Activated naive CD4-positive, alpha-beta T cell treated with anti-CD3 and anti-CD28 coated beads, Interleukin-2, amount 50 U/mL, for 24 hours (primary cell): Measurements from ENCODE around the gene GALNT14.
"Not testable (repeated sequence)": the region's sequence is repeated elsewhere in the genome, so short reads cannot be mapped to it uniquely, and the experiment has no call there.

Experiments used
- H3K27ac Mint-ChIP-seq: one replicate; pipeline ENCODE4 v1.8.0; 2021; ENCODE audit warnings: mild to moderate bottlenecking, mixed read lengths
- H3K27me3 Mint-ChIP-seq: one replicate; pipeline ENCODE4 v1.8.0; 2021; ENCODE audit warnings: mixed read lengths
- H3K36me3 Mint-ChIP-seq: one replicate; pipeline ENCODE4 v1.8.0; 2021; ENCODE audit warnings: mixed read lengths
- H3K4me1 Mint-ChIP-seq: one replicate; pipeline ENCODE4 v1.8.0; 2021; ENCODE audit warnings: mixed read lengths
- H3K4me3 Mint-ChIP-seq: one replicate; pipeline ENCODE4 v1.8.0; 2021; ENCODE audit warnings: mild to moderate bottlenecking, mixed read lengths
- H3K9me3 Mint-ChIP-seq: one replicate; pipeline ENCODE4 v1.8.0; 2021; ENCODE audit warnings: mixed read lengths

The GALNT14 gene

GRCh38 chr2:30926606-30927005 is 211.6 kb downstream of the GALNT14 start:
- H3K4me1 Mint-ChIP-seq: no peaks in the 10 kb centered on the region
- no peaks in the 10 kb centered on the region for H3K9me3 Mint-ChIP-seq
- H3K36me3 Mint-ChIP-seq: no peaks in the 10 kb centered on the region
- peaks cover 1% of the 10 kb centered on the region for H3K27me3 Mint-ChIP-seq
- no peak overlapping the region for H3K27ac Mint-ChIP-seq
- no peak overlapping the region for H3K4me3 Mint-ChIP-seq

GRCh38 chr2:30923623-30924022 is 214.6 kb downstream of the GALNT14 start:
- no peak overlapping the region for H3K4me3 Mint-ChIP-seq
- no peaks in the 10 kb centered on the region for H3K9me3 Mint-ChIP-seq
- peaks cover 1% of the 10 kb centered on the region for H3K27me3 Mint-ChIP-seq
- no peaks in the 10 kb centered on the region for H3K4me1 Mint-ChIP-seq
- no peak overlapping the region for H3K27ac Mint-ChIP-seq
- no peaks in the 10 kb centered on the region for H3K36me3 Mint-ChIP-seq

GRCh38 chr2:30920511-30920910 is 217.7 kb downstream of the GALNT14 start:
- Mint-ChIP-seq H3K27me3 (peaks cover 1% of the 10 kb centered on the region), H3K27ac (no peak overlapping the region), H3K4me3 (no peak overlapping the region), H3K36me3 (no peaks in the 10 kb centered on the region), H3K4me1 (no peaks in the 10 kb centered on the region), H3K9me3 (no peaks in the 10 kb centered on the region)

- H3K36me3 Mint-ChIP-seq: no peaks in the 10 kb centered on the region
- H3K9me3 Mint-ChIP-seq: no peaks in the 10 kb centered on the region
- no peaks in the 10 kb centered on the region for H3K27me3 Mint-ChIP-seq
- no peak overlapping the region for H3K4me3 Mint-ChIP-seq
- no peaks in the 10 kb centered on the region for H3K4me1 Mint-ChIP-seq
- no peak overlapping the region for H3K27ac Mint-ChIP-seq
Observed at GRCh38 chr2:30915486-30915885, 222.8 kb downstream of the GALNT14 start.

- Mint-ChIP-seq H3K27me3 (no peaks in the 10 kb centered on the region), H3K4me1 (no peaks in the 10 kb centered on the region), H3K27ac (no peak overlapping the region), H3K36me3 (no peaks in the 10 kb centered on the region), H3K4me3 (no peak overlapping the region), H3K9me3 (no peaks in the 10 kb centered on the region)
Observed at GRCh38 chr2:30914456-30914855, 223.8 kb downstream of the GALNT14 start.

GRCh38 chr2:30912056-30912455 is 226.2 kb downstream of the GALNT14 start:
- H3K4me1 Mint-ChIP-seq: no peaks in the 10 kb centered on the region
- no peak overlapping the region for H3K4me3 Mint-ChIP-seq
- no peaks in the 10 kb centered on the region for H3K36me3 Mint-ChIP-seq
- H3K9me3 Mint-ChIP-seq: no peaks in the 10 kb centered on the region
- no peaks in the 10 kb centered on the region for H3K27me3 Mint-ChIP-seq
- no peak overlapping the region for H3K27ac Mint-ChIP-seq

- Mint-ChIP-seq H3K27me3 (no peaks in the 10 kb centered on the region), H3K4me1 (no peaks in the 10 kb centered on the region), H3K4me3 (no peak overlapping the region), H3K36me3 (no peaks in the 10 kb centered on the region), H3K9me3 (no peaks in the 10 kb centered on the region), H3K27ac (no peak overlapping the region)
Observed at GRCh38 chr2:30911327-30911726, 226.9 kb downstream of the GALNT14 start.

- no peak overlapping the region for H3K27ac Mint-ChIP-seq
- no peaks in the 10 kb centered on the region for H3K27me3 Mint-ChIP-seq
- no peak overlapping the region for H3K4me3 Mint-ChIP-seq
- no peaks in the 10 kb centered on the region for H3K9me3 Mint-ChIP-seq
- H3K4me1 Mint-ChIP-seq: no peaks in the 10 kb centered on the region
- H3K36me3 Mint-ChIP-seq: no peaks in the 10 kb centered on the region
Observed at GRCh38 chr2:30910686-30911085, 227.6 kb downstream of the GALNT14 start.

GRCh38 chr2:30904437-30904836 is 233.8 kb downstream of the GALNT14 start:
- not testable (repeated sequence) for H3K27ac Mint-ChIP-seq, H3K36me3 Mint-ChIP-seq, H3K27me3 Mint-ChIP-seq, H3K4me1 Mint-ChIP-seq, H3K4me3 Mint-ChIP-seq, H3K9me3 Mint-ChIP-seq

GRCh38 chr2:30903326-30903725 is 234.9 kb downstream of the GALNT14 start:
- H3K36me3 Mint-ChIP-seq: no peaks in the 10 kb centered on the region
- no peaks in the 10 kb centered on the region for H3K4me1 Mint-ChIP-seq
- H3K27ac Mint-ChIP-seq: no peak overlapping the region
- no peak overlapping the region for H3K4me3 Mint-ChIP-seq
- H3K9me3 Mint-ChIP-seq: no peaks in the 10 kb centered on the region
- no peaks in the 10 kb centered on the region for H3K27me3 Mint-ChIP-seq

GRCh38 chr2:30900381-30900780 is 237.9 kb downstream of the GALNT14 start:
- no peak overlapping the region for H3K27ac Mint-ChIP-seq
- H3K4me3 Mint-ChIP-seq: no peak overlapping the region
- no peaks in the 10 kb centered on the region for H3K4me1 Mint-ChIP-seq
- H3K9me3 Mint-ChIP-seq: no peaks in the 10 kb centered on the region
- no peaks in the 10 kb centered on the region for H3K36me3 Mint-ChIP-seq
- H3K27me3 Mint-ChIP-seq: no peaks in the 10 kb centered on the region

GRCh38 chr2:30899516-30900054 is 238.7 kb downstream of the GALNT14 start:
- Mint-ChIP-seq H3K27me3 (peaks cover 3% of the 10 kb centered on the region), H3K4me3 (no peak overlapping the region), H3K27ac (no peak overlapping the region), H3K4me1 (no peaks in the 10 kb centered on the region), H3K9me3 (no peaks in the 10 kb centered on the region), H3K36me3 (no peaks in the 10 kb centered on the region)

- no peaks in the 10 kb centered on the region for H3K36me3 Mint-ChIP-seq
- H3K9me3 Mint-ChIP-seq: no peaks in the 10 kb centered on the region
- H3K27me3 Mint-ChIP-seq: peaks cover 4% of the 10 kb centered on the region
- no peak overlapping the region for H3K27ac Mint-ChIP-seq
- H3K4me1 Mint-ChIP-seq: no peaks in the 10 kb centered on the region
- no peak overlapping the region for H3K4me3 Mint-ChIP-seq
Observed at GRCh38 chr2:30897539-30897938, 240.7 kb downstream of the GALNT14 start.

GRCh38 chr2:30894498-30895119 is 243.6 kb downstream of the GALNT14 start:
- Mint-ChIP-seq H3K4me1 (no peaks in the 10 kb centered on the region), H3K4me3 (no peak overlapping the region), H3K36me3 (no peaks in the 10 kb centered on the region), H3K27ac (no peak overlapping the region), H3K9me3 (no peaks in the 10 kb centered on the region), H3K27me3 (peaks cover 6% of the 10 kb centered on the region)

- Mint-ChIP-seq H3K9me3 (no peaks in the 10 kb centered on the region), H3K27ac (no peak overlapping the region), H3K4me3 (no peak overlapping the region), H3K36me3 (no peaks in the 10 kb centered on the region), H3K4me1 (no peaks in the 10 kb centered on the region), H3K27me3 (peaks cover 7% of the 10 kb centered on the region)
Observed at GRCh38 chr2:30888852-30889409, 249.3 kb downstream of the GALNT14 start.

- no peaks in the 10 kb centered on the region for H3K9me3 Mint-ChIP-seq
- no peak overlapping the region for H3K4me3 Mint-ChIP-seq
- peaks cover 7% of the 10 kb centered on the region for H3K27me3 Mint-ChIP-seq
- H3K36me3 Mint-ChIP-seq: no peaks in the 10 kb centered on the region
- H3K4me1 Mint-ChIP-seq: no peaks in the 10 kb centered on the region
- no peak overlapping the region for H3K27ac Mint-ChIP-seq
Observed at GRCh38 chr2:30886080-30886479, 252.2 kb downstream of the GALNT14 start.

- Mint-ChIP-seq H3K4me3 (no peak overlapping the region), H3K9me3 (no peaks in the 10 kb centered on the region), H3K36me3 (no peaks in the 10 kb centered on the region), H3K27ac (no peak overlapping the region), H3K27me3 (peaks cover 13% of the 10 kb centered on the region), H3K4me1 (no peaks in the 10 kb centered on the region)
Observed at GRCh38 chr2:30883822-30884221, 254.4 kb downstream of the GALNT14 start.
